Germinal center (tissue), 1 donor: ENCODE data around the gene ZNF429.
"Not testable (repeated sequence)": the region's sequence is repeated elsewhere in the genome, so short reads cannot be mapped to it uniquely, and the experiment has no call there.

Source experiments
- DNase-seq: peaks from one replicate; pipeline ENCODE4 v3.0.0; 2012; ENCODE audit warnings: mixed read lengths, low spot score

ZNF429 gene

GRCh38 chr19:21593008-21593481 lies 87.6 kb downstream of the ZNF429 start:
- no peak for DNase-seq

DNA sequence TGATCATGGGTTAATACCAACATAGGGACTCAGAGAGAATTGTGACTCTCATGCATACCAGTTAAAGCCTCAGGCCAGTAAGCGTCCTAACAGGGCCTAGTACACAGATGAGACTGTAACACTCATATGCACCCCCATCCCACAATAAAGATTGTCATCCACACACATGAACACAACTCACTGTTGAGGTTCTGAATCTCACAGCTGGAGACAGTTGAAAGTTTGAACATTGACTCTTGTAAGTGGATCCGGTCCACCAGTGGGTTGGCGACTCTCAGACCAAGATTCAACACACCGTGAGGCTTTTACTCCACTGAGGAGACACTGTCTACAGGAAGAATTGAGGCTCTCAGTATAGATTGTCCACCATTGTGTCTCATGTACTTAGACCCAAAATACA lies 88.1 kb downstream of the ZNF429 start:
- no peak for DNase-seq

DNA sequence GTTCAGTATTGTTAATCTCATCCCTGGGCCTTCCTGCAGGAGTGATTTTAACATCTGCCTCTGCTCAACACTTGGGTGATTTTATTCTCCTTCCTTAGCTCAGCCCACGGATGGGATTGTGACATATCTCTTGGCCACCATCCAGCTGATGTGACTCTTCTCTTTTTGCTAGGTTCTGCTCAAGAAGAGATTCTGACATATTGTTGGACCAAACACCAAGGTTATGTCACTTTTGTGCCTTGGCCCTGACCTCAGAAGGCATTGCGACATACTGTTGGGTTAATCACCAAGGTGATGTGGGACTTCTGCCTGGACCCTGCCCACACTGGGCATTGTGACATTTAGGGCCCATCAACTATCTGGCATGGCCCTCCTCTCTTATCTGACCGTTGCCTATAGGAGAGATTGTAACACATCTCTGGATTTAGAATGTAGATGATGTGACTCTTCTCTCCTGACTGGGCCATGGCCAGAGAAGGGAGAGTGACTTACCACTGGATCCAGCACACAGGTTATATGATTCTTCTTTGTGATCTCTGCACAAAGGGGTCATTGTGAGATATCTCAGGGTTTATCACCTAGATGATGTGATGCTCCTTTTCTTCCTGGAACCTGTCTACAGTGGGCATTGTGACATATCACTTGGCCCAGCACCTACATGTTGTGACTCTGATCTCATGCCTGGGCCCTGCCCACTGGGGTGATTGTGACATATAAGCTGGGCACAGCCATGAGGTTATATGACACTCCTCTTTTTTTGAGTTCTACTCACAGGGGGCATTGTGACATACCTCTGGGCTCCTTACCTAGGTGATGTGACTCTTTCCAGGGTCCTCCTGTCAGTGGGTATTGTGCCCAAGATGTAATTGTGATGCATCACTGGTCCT lies 88.8 kb downstream of the ZNF429 start:
- DNase-seq, result no peak

- DNase-seq, result no peak
Observed at GRCh38 chr19:21595185-21595584, 89.8 kb downstream of the ZNF429 start.

DNA sequence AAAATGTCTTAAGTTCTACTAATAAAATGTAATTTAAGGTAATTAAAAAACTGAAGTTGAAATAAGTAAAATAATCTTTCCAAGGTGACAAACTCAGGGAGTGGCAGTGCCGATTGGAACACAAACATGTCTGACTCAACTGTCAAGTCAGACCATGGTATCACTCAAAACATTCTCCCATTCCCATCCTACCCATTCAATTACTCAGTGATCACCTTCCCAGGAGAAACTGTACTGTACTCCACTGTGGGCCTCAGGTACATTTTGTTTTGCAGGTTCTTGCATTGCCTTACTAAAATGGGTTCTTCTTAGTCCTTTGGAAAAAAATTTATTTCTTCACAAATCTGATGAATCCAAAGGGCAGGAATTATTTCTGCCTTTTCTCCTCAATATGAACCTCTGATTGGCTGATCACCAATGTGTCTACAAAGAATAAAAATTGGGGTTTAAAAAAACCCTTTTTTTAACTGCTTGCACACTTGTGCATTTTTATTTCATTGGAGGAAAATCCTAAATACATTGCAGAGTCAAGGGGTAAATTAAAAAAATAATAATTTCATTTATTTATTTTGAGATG lies 96.8 kb downstream of the ZNF429 start:
- DNase-seq, result no peak

DNA sequence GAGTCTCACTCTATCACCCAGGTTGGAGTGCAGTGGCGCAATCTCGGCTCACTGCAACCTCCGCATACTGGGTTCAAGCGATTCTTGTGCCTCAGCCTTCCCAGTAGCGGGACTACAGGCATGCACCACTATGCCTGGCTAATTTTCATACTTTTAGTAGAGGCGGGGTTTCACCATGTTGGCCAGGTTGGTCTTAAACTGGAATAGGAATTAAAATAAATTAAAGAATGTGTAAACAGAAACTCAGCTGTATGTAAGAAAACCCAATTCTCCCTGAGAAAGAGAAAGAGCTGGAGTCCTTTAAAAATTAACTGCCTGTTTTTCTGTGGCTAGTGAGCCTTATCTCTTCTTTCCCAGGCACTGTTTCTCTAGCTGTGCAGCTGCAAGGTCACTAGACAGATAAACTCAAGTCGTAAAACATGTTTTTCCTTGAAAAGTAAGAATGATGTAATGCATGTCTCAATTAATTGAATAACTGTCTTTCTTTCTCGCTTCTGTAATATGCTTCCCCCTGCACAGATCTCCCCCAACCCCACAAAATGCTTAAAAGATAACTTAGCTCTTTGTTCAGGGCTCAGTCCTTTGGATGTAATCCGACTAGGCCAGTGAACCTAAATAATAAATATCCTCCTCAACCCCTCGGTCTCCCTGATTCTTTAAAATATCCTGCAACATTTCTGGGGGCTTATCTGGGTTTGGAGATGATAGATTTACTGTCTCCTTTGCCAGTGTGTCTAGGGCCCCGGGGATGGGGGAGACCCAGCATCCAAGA lies 97.4 kb downstream of the ZNF429 start:
- not testable (repeated sequence) for DNase-seq

GRCh38 chr19:21603431-21604231 lies 98.2 kb downstream of the ZNF429 start:
- no peak for DNase-seq

GRCh38 chr19:21604351-21604926 lies 99.0 kb downstream of the ZNF429 start:
- DNase-seq, result no peak
